ENCODE results near the gene JMJD8. TPM values are rescaled to one million over a fixed set of nuclear protein-coding genes. Genes with fewer than 3 reads are reported as not detected.

The JMJD8 gene
- total and polyA plus RNA-seq, 2 experiments from 2014 or later = 48.5 to 82.5 TPM

Other genes with a start within 250 kb of the JMJD8 start
- gene CAPN15, start 156.6 kb downstream of the JMJD8 start, total RNA-seq (2014; rRNA removed; shearing (Covaris generic)) = 142 and 164 TPM in 2 replicates
- gene CAPN15, start 156.6 kb downstream of the JMJD8 start, polyA plus RNA-seq (2016; fragmentation: Nextera tagmentation; extraction: Ambion mirVana) = 27.3 and 30.7 TPM in 2 replicates
- gene PRR35, start 123.9 kb downstream of the JMJD8 start, total RNA-seq (2014; rRNA removed; shearing (Covaris generic)) = 1.1 and 1.4 TPM in 2 replicates
- 0.32 and 0.63 TPM in 2 replicates for gene PRR35, start 123.9 kb downstream of the JMJD8 start, polyA plus RNA-seq (2016; fragmentation: Nextera tagmentation; extraction: Ambion mirVana)
- 0.80 TPM in 1 of 2 replicates, not detected in the other for gene NHLRC4, start 117.3 kb downstream of the JMJD8 start, total RNA-seq (2014; rRNA removed; shearing (Covaris generic))
- 0.14 and 0.47 TPM in 2 replicates for gene NHLRC4, start 117.3 kb downstream of the JMJD8 start, polyA plus RNA-seq (2016; fragmentation: Nextera tagmentation; extraction: Ambion mirVana)
- 49.9 and 62.3 TPM in 2 replicates for gene PIGQ, start 114.4 kb downstream of the JMJD8 start, total RNA-seq (2014; rRNA removed; shearing (Covaris generic))
- gene PIGQ, start 114.4 kb downstream of the JMJD8 start, polyA plus RNA-seq (2016; fragmentation: Nextera tagmentation; extraction: Ambion mirVana) = 28.0 and 30.2 TPM in 2 replicates
- gene RAB40C, start 94.3 kb downstream of the JMJD8 start, total RNA-seq (2014; rRNA removed; shearing (Covaris generic)) = 24.2 and 24.6 TPM in 2 replicates
- gene RAB40C, start 94.3 kb downstream of the JMJD8 start, polyA plus RNA-seq (2016; fragmentation: Nextera tagmentation; extraction: Ambion mirVana) = 11.2 and 12.0 TPM in 2 replicates
- 6.8 and 11.2 TPM in 2 replicates for gene WFIKKN1, start 53.3 kb downstream of the JMJD8 start, total RNA-seq (2014; rRNA removed; shearing (Covaris generic))
- gene WFIKKN1, start 53.3 kb downstream of the JMJD8 start, polyA plus RNA-seq (2016; fragmentation: Nextera tagmentation; extraction: Ambion mirVana) = 3.5 and 4.0 TPM in 2 replicates
- gene METTL26, start 48.0 kb downstream of the JMJD8 start, total RNA-seq (2014; rRNA removed; shearing (Covaris generic)) = 131 and 153 TPM in 2 replicates
- gene METTL26, start 48.0 kb downstream of the JMJD8 start, polyA plus RNA-seq (2016; fragmentation: Nextera tagmentation; extraction: Ambion mirVana) = 223 and 225 TPM in 2 replicates
- gene MCRIP2, start 42.5 kb downstream of the JMJD8 start, total RNA-seq (2014; rRNA removed; shearing (Covaris generic)) = 53.2 and 64.3 TPM in 2 replicates
- gene MCRIP2, start 42.5 kb downstream of the JMJD8 start, polyA plus RNA-seq (2016; fragmentation: Nextera tagmentation; extraction: Ambion mirVana) = 67.7 and 80.2 TPM in 2 replicates
- 42.2 and 44.4 TPM in 2 replicates for gene WDR90, start 35.0 kb downstream of the JMJD8 start, total RNA-seq (2014; rRNA removed; shearing (Covaris generic))
- 25.9 and 26.3 TPM in 2 replicates for gene WDR90, start 35.0 kb downstream of the JMJD8 start, polyA plus RNA-seq (2016; fragmentation: Nextera tagmentation; extraction: Ambion mirVana)
- 93.8 and 129 TPM in 2 replicates for gene RHOT2, start 16.2 kb downstream of the JMJD8 start, total RNA-seq (2014; rRNA removed; shearing (Covaris generic))
- 159 and 163 TPM in 2 replicates for gene RHOT2, start 16.2 kb downstream of the JMJD8 start, polyA plus RNA-seq (2016; fragmentation: Nextera tagmentation; extraction: Ambion mirVana)
- 10.1 and 11.5 TPM in 2 replicates for gene RHBDL1, start 8.7 kb downstream of the JMJD8 start, total RNA-seq (2014; rRNA removed; shearing (Covaris generic))
- 8.4 and 9.2 TPM in 2 replicates for gene RHBDL1, start 8.7 kb downstream of the JMJD8 start, polyA plus RNA-seq (2016; fragmentation: Nextera tagmentation; extraction: Ambion mirVana)
- 108 and 123 TPM in 2 replicates for gene STUB1, start 3.9 kb downstream of the JMJD8 start, total RNA-seq (2014; rRNA removed; shearing (Covaris generic))
- 91.7 and 107 TPM in 2 replicates for gene STUB1, start 3.9 kb downstream of the JMJD8 start, polyA plus RNA-seq (2016; fragmentation: Nextera tagmentation; extraction: Ambion mirVana)
- 11.5 and 15.8 TPM in 2 replicates for gene WDR24, start 6.1 kb upstream of the JMJD8 start, total RNA-seq (2014; rRNA removed; shearing (Covaris generic))
- gene WDR24, start 6.1 kb upstream of the JMJD8 start, polyA plus RNA-seq (2016; fragmentation: Nextera tagmentation; extraction: Ambion mirVana) = 7.2 and 8.0 TPM in 2 replicates
- 10.6 and 12.6 TPM in 2 replicates for gene FBXL16, start 21.5 kb upstream of the JMJD8 start, total RNA-seq (2014; rRNA removed; shearing (Covaris generic))
- gene FBXL16, start 21.5 kb upstream of the JMJD8 start, polyA plus RNA-seq (2016; fragmentation: Nextera tagmentation; extraction: Ambion mirVana) = 7.9 and 8.9 TPM in 2 replicates
- gene METRN, start 30.8 kb upstream of the JMJD8 start, total RNA-seq (2014; rRNA removed; shearing (Covaris generic)) = 33.0 and 36.9 TPM in 2 replicates
- gene METRN, start 30.8 kb upstream of the JMJD8 start, polyA plus RNA-seq (2016; fragmentation: Nextera tagmentation; extraction: Ambion mirVana) = 18.7 and 28.9 TPM in 2 replicates
- 23.8 and 37.1 TPM in 2 replicates for gene ANTKMT, start 36.8 kb upstream of the JMJD8 start, total RNA-seq (2014; rRNA removed; shearing (Covaris generic))
- 37.2 and 59.0 TPM in 2 replicates for gene ANTKMT, start 36.8 kb upstream of the JMJD8 start, polyA plus RNA-seq (2016; fragmentation: Nextera tagmentation; extraction: Ambion mirVana)
- gene CCDC78, start 42.1 kb upstream of the JMJD8 start, total RNA-seq (2014; rRNA removed; shearing (Covaris generic)) = 3.5 and 12.6 TPM in 2 replicates
- gene CCDC78, start 42.1 kb upstream of the JMJD8 start, polyA plus RNA-seq (2016; fragmentation: Nextera tagmentation; extraction: Ambion mirVana) = 8.7 and 10.5 TPM in 2 replicates
- gene HAGHL, start 42.8 kb upstream of the JMJD8 start, total RNA-seq (2014; rRNA removed; shearing (Covaris generic)) = 19.1 and 21.6 TPM in 2 replicates
- gene HAGHL, start 42.8 kb upstream of the JMJD8 start, polyA plus RNA-seq (2016; fragmentation: Nextera tagmentation; extraction: Ambion mirVana) = 35.3 and 45.2 TPM in 2 replicates
- 19.2 and 42.3 TPM in 2 replicates for gene CIAO3, start 56.7 kb upstream of the JMJD8 start, total RNA-seq (2014; rRNA removed; shearing (Covaris generic))
- 13.0 and 15.4 TPM in 2 replicates for gene CIAO3, start 56.7 kb upstream of the JMJD8 start, polyA plus RNA-seq (2016; fragmentation: Nextera tagmentation; extraction: Ambion mirVana)
- gene MSLN, start 76.4 kb upstream of the JMJD8 start, total RNA-seq (2014; rRNA removed; shearing (Covaris generic)) = 0.10 TPM in 1 of 2 replicates, not detected in the other
- not detected in 2 replicates for gene MSLN, start 76.4 kb upstream of the JMJD8 start, polyA plus RNA-seq (2016; fragmentation: Nextera tagmentation; extraction: Ambion mirVana)
- 41.9 and 79.5 TPM in 2 replicates for gene RPUSD1, start 104.0 kb upstream of the JMJD8 start, total RNA-seq (2014; rRNA removed; shearing (Covaris generic))
- 19.1 and 20.7 TPM in 2 replicates for gene RPUSD1, start 104.0 kb upstream of the JMJD8 start, polyA plus RNA-seq (2016; fragmentation: Nextera tagmentation; extraction: Ambion mirVana)
- gene CHTF18, start 104.3 kb upstream of the JMJD8 start, total RNA-seq (2014; rRNA removed; shearing (Covaris generic)) = 108 and 129 TPM in 2 replicates
- 61.3 and 69.2 TPM in 2 replicates for gene CHTF18, start 104.3 kb upstream of the JMJD8 start, polyA plus RNA-seq (2016; fragmentation: Nextera tagmentation; extraction: Ambion mirVana)
- gene GNG13, start 116.4 kb upstream of the JMJD8 start, total RNA-seq (2014; rRNA removed; shearing (Covaris generic)) = not detected in 2 replicates
- gene GNG13, start 116.4 kb upstream of the JMJD8 start, polyA plus RNA-seq (2016; fragmentation: Nextera tagmentation; extraction: Ambion mirVana) = 0.29 and 0.30 TPM in 2 replicates